CD4-positive, alpha-beta T cell (primary cell): ENCODE results near the gene SFSWAP. TPM values are rescaled to one million over a fixed set of nuclear protein-coding genes. Genes with fewer than 3 reads are reported as not detected.
"Not testable (repeated sequence)": the region's sequence is repeated elsewhere in the genome, so short reads cannot be mapped to it uniquely, and the experiment has no call there.

Experiments used
- ATAC-seq: fragments of 200-7000 bp; cut with Tn5 transposase; one replicate; pipeline ENCODE4 v1.10.0; 2022; ENCODE audit warnings: mild to moderate bottlenecking; ENCODE audit not compliant: poor library complexity
- CTCF ChIA-PET: fragments of 350-600 bp; sonication (Branson Sonifier 250); formaldehyde crosslinking; loops from one replicate; lab custom pipeline; 2021; ENCODE audit warnings: antibody characterized with exemption, inconsistent platforms; lab: Charles Lee
- POLR2A ChIA-PET: fragments of 350-600 bp; sonication (Branson Sonifier 250); formaldehyde crosslinking; loops from one replicate; lab custom pipeline; 2021; ENCODE audit warnings: antibody characterized with exemption, inconsistent platforms; lab: Charles Lee
- DNase-seq, 14 experiments: peaks; one replicate each; pipeline ENCODE4 v3.0.0-alpha.2; 2013 to 2020; ENCODE audit warnings: mixed read lengths in 2 of 14
- H3K27ac ChIP-seq, 2 donors: one replicate each; pipeline versions ENCODE4 v1.5.1 to v1.7.0; 2013; ENCODE audit warnings: low read length in 2 of 2, low read depth in 1 of 2, mild to moderate bottlenecking in 1 of 2
- H3K27me3 ChIP-seq, 2 experiments: 1 replicate in 1 of 2; 2 replicates in 1 of 2; pipeline versions ENCODE4 v1.6.1 to v1.7.0; 2013; ENCODE audit warnings: low read length in 2 of 2, control low read depth in 1 of 2, mild to moderate bottlenecking in 1 of 2, moderate library complexity in 1 of 2; ENCODE audit not compliant: insufficient read depth in 2 of 2, control insufficient read depth in 1 of 2
- H3K36me3 ChIP-seq: one replicate; pipeline ENCODE4 v1.6.1; 2013; ENCODE audit warnings: low read length, control low read depth; ENCODE audit not compliant: insufficient read depth
- H3K4me1 ChIP-seq: one replicate; pipeline ENCODE4 v1.6.1; 2013; ENCODE audit warnings: low read length, control low read depth; ENCODE audit not compliant: insufficient read depth
- H3K4me3 ChIP-seq: one replicate; pipeline ENCODE4 v1.5.1; 2013; ENCODE audit warnings: mild to moderate bottlenecking, low read length, moderate library complexity
- H3K9me3 ChIP-seq, 2 experiments: 1 replicate in 1 of 2; 2 replicates in 1 of 2; pipeline versions ENCODE4 v1.6.1 to v1.7.0; 2013; ENCODE audit warnings: low read length in 2 of 2, mild to moderate bottlenecking in 2 of 2, control low read depth in 1 of 2, moderate library complexity in 1 of 2; ENCODE audit not compliant: control insufficient read depth in 1 of 2, insufficient read depth in 1 of 2
- H3K27ac Mint-ChIP-seq: one replicate; pipeline ENCODE4 v1.8.0; 2020; ENCODE audit warnings: mixed read lengths
- H3K27me3 Mint-ChIP-seq: one replicate; pipeline ENCODE4 v1.8.0; 2021; ENCODE audit warnings: mixed read lengths
- H3K36me3 Mint-ChIP-seq: one replicate; pipeline ENCODE4 v1.8.0; 2021; ENCODE audit warnings: low read depth, mixed read lengths
- H3K4me1 Mint-ChIP-seq: one replicate; pipeline ENCODE4 v1.8.0; 2021; ENCODE audit warnings: low read depth, mixed read lengths
- H3K4me3 Mint-ChIP-seq: one replicate; pipeline ENCODE4 v1.8.0; 2020; ENCODE audit warnings: mild to moderate bottlenecking, mixed read lengths
- H3K9me3 Mint-ChIP-seq: one replicate; pipeline ENCODE4 v1.8.0; 2020; ENCODE audit warnings: mixed read lengths
- CTCF ChIP-seq: fragments of 200-600 bp; IDR thresholded peaks from one replicate; pipeline ENCODE4 v1.8.0; 2022; ENCODE audit warnings: antibody characterized with exemption, mild to moderate bottlenecking
- intact Hi-C, 2 experiments: fragments of 100-400 bp; cut with DNase I in 1 of 2; cut with micrococcal nuclease in 1 of 2; formaldehyde crosslinking; loops; one replicate each; pipeline versions ENCODE4 v1.15.1 to v1.9.0; 2023 to 2025; cut with DNase I, micrococcal nuclease
- total RNA-seq, 174 experiments: library from RNA in 2 of 174; stranded (reverse) in 2 of 174; gene quantifications; one replicate each; pipeline ENCODE4 v1.2.3 and lab custom pipeline; 2021 to 2026

Gene SFSWAP
- total RNA-seq, 2 experiments from 2014 or later: 88.7 to 98.4 TPM

- no peaks in the 10 kb centered on the region for H3K36me3 ChIP-seq
- Mint-ChIP-seq H3K4me1 (no peaks in the 10 kb centered on the region), H3K27ac (peak overlapping the region; percentile 47), H3K9me3 (peaks cover 7% of the 10 kb centered on the region), H3K36me3 (peaks cover 5% of the 10 kb centered on the region), H3K4me3 (peak overlapping the region; percentile 77), H3K27me3 (no peaks in the 10 kb centered on the region)
- ATAC-seq: peak; percentile 73
- peak in 8 of 14 experiments; percentile 22 to 73 (median 48) for DNase-seq
- H3K4me3 ChIP-seq: peak overlapping the region; percentile 54
- H3K9me3 ChIP-seq: peaks cover 0 to 34% of the 10 kb centered on the region in 2 experiments
- no peak for TF ChIP-seq CTCF
- intact Hi-C loops: no loop called here
- CTCF ChIA-PET: no interaction called here
- POLR2A ChIA-PET: no interaction called here
- no peak overlapping the region for H3K27ac ChIP-seq
- no peaks in the 10 kb centered on the region for H3K4me1 ChIP-seq
- H3K27me3 ChIP-seq: no peaks in the 10 kb centered on the region
Observed at GRCh38 chr12:131808744-131809371, 98.0 kb downstream of the SFSWAP start.

- CTCF ChIA-PET, H3K4me3 ChIP-seq, H3K36me3 Mint-ChIP-seq, H3K27ac Mint-ChIP-seq, DNase-seq, H3K4me1 Mint-ChIP-seq, H3K4me3 Mint-ChIP-seq, ATAC-seq, H3K27me3 ChIP-seq, H3K27me3 Mint-ChIP-seq, POLR2A ChIA-PET, H3K27ac ChIP-seq, H3K4me1 ChIP-seq, intact Hi-C loops, H3K9me3 Mint-ChIP-seq, H3K36me3 ChIP-seq: not testable (repeated sequence)
- peaks cover 0 to 34% of the 10 kb centered on the region in 2 experiments for H3K9me3 ChIP-seq
Observed at GRCh38 chr12:131809476-131810254, 98.8 kb downstream of the SFSWAP start.

- no peak for ATAC-seq
- intact Hi-C loops: no loop called here
- Histone ChIP-seq H3K36me3 (no peaks in the 10 kb centered on the region), H3K27ac (no peak overlapping the region), H3K27me3 (no peaks in the 10 kb centered on the region), H3K4me1 (no peaks in the 10 kb centered on the region), H3K4me3 (no peak overlapping the region), H3K9me3 (peaks cover 0 to 34% of the 10 kb centered on the region in 2 experiments)
- Mint-ChIP-seq H3K4me1 (no peaks in the 10 kb centered on the region), H3K4me3 (no peak overlapping the region), H3K27ac (no peak overlapping the region), H3K36me3 (peaks cover 5% of the 10 kb centered on the region), H3K9me3 (peaks cover 4% of the 10 kb centered on the region), H3K27me3 (no peaks in the 10 kb centered on the region)
- no peak for DNase-seq
- CTCF ChIA-PET: no interaction called here
- no peak for TF ChIP-seq CTCF
- POLR2A ChIA-PET: no interaction called here
Observed at GRCh38 chr12:131810726-131811125, 99.8 kb downstream of the SFSWAP start.
